Sciatic nerve (tissue), 2 donors: Measurements from ENCODE around the gene CNTN5. TPM values are rescaled to one million over a fixed set of nuclear protein-coding genes. Genes with fewer than 3 reads are reported as not detected.

Experiments used
- ATAC-seq: fragments of 200-7000 bp; cut with Tn5 transposase; one replicate; pipeline ENCODE4 v1.9.1; 2020; ENCODE audit warnings: mild to moderate bottlenecking, moderate library complexity
- DNase-seq: peaks from one replicate; pipeline ENCODE4 v3.0.0-alpha.2; 2020; ENCODE audit warnings: low spot score
- intact Hi-C: fragments of 100-400 bp; cut with DNase I; formaldehyde crosslinking; loops from one replicate; pipeline ENCODE4 v1.14.2; 2022
- total RNA-seq: library from RNA; stranded (reverse); fragmentation: NEBNext Ultra II Directional; extraction: Animal tissue kit (Norgen Biotek cat#: 25700); gene quantifications from one replicate; pipeline ENCODE4 v1.2.1, GENCODE V29; 2021
- donor health status: DM: no; HTN: no; CAD: no.
- donor health status: DM: no; HTN: no; CAD: no.

The CNTN5 gene
- total RNA-seq, 1 donor from 2014 or later: not detected

DNA sequence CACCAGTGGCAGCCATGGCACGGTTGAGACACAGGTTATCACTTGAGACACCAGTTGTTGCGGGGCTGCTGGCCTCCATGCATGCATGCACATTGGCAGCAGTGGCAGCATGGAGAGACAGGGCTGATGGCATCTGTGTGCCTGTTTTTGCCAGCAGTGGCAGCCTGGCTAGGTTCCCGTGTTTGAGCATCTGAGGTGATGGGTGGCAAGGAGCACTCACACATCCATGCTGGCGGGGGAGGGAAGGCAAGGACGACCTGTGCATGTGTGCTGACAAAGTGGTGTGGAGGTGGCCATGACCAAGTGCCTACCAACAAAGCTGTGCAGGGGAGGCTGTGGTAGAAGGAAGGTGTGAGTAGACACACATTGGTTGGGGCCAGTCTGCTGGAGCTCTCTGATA lies 133.5 kb downstream of the CNTN5 start:
- no peak for ATAC-seq
- no peak for DNase-seq
- intact Hi-C loops: no loop called here

DNA sequence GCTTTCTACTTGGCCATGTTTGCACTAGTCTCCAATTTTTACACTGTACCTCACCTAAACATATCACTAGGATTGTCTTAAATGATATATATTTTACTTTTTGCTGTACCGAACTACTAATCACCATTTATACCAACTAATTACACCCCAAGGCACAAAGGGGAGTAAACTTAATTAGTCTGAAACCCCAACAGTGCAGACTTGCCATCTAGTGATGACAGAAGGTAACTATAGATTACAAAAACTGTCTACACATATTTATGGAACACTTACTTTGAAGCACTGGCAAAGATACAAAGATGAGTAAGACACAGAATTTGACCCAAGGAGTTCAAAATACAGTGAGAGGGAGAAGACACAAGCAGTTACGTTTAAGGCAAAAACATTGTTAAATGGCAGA lies 139.7 kb downstream of the CNTN5 start:
- intact Hi-C loops: no loop called here
- ATAC-seq: no peak
- no peak for DNase-seq

DNA sequence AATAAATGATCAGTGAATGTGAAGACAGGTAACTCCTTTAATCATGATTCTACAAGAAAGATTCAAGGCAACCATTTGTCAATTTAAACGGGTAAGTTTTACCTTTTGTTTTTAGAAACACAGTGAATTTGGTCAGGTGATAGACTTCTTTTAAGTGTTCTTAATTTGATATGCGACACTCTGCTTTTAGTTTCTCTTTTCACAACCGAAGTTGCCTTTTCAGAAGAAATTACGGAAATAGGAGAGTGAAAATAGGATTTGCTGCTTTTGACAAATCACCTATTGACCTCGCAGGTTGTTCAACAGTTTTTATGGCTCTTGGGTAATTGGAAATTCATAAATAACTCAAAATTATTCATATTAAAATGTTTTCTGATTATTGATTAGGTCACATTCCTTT lies 142.1 kb downstream of the CNTN5 start:
- no peak for DNase-seq
- ATAC-seq: no peak
- intact Hi-C loops: no loop called here

DNA sequence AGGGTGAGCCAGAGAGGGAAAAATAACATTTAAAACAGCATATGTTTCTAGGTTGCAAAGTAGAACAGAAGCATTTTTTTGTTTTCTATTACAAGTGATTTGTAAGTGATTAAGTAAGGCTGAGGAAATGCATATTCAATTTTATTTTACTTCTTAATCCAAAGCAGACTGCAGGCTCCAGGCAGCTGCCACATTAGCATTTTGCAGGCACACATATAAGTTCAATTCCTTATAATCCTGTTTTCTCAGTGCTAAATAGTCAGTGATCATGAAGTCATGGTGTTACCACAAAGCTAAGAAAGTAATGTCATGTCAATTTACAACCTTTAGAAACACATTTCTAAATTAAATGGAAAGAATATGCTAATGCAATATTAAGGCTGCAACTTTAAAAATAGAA lies 149.8 kb downstream of the CNTN5 start:
- ATAC-seq (no peak), DNase-seq (no peak)
- intact Hi-C loops: no loop called here

- DNase-seq (no peak), ATAC-seq (no peak)
- intact Hi-C loops: no loop called here
These were observed 150.6 kb downstream of the CNTN5 start for GRCh38 chr11:99171330-99171729.

- intact Hi-C loops: no loop called here
- DNase-seq: no peak
- ATAC-seq: no peak
These were observed 155.7 kb downstream of the CNTN5 start for GRCh38 chr11:99176430-99176829.

DNA sequence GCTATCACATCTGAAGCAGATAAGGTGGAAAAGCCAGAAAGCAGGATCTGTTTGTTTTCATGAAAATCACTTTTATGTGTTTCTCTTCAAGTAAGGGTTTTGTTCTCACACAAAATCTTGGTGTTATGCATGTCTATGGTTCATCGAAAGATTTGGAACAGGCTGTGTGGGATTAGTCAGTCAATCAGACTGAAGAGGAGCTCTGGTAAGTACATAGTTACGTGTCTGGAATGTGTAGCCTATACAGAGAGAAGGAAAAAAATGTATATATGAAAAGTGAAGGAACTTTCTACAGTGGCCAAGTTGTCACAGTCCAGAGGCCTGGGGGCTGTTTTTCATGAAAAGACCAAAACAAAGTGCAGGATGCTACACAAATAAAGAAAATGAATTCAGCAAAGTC lies 156.7 kb downstream of the CNTN5 start:
- no peak for ATAC-seq
- intact Hi-C loops: no loop called here
- no peak for DNase-seq

DNA sequence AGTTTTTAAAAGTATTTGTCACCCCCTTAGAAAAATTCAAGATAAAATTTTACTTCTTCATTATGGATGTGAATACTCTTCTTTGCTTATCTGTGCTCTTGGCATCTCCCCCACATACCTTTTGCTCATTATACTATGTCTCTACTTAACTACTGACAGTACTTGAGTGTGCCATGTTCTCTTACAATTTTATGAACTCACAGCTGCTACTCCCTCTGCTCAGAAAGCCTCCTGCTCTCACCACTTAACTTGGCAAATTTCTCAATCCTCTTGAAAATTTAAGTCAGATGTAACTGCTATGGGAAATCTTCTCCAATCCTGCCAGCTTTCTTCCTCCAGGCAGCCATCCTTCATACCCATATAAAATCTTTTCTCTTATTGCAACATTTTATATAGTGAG lies 163.4 kb downstream of the CNTN5 start:
- intact Hi-C loops: no loop called here
- ATAC-seq: no peak

DNA sequence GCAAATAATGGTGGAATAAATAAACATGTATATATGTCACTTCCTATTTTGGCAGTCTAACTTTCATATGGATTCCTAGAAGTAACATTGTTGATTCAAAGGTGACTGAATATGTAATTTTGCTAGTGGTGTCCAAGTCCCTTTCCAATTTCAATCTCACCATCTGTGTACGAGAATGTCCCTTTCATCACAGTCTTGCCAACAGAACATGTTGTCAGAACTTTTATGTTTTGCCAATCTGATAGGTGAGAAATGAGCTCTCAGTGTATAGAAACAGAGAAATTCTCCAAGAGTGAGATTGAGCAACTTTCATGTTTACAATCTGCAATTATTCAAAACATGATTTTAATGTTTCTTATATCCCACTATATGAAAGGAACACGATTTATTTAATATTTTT lies 167.5 kb downstream of the CNTN5 start:
- DNase-seq: no peak
- ATAC-seq: no peak
- intact Hi-C loops: no loop called here

More for the DNA sequence above, 163.4 kb downstream of the CNTN5 start:
- DNase-seq: no peak

GRCh38 chr11:99192716-99193115 lies 172.0 kb downstream of the CNTN5 start:
- intact Hi-C loops: no loop called here
- ATAC-seq (no peak), DNase-seq (no peak)

- intact Hi-C loops: no loop called here
- no peak for ATAC-seq
These were observed 176.7 kb downstream of the CNTN5 start for GRCh38 chr11:99197477-99197876.

DNA sequence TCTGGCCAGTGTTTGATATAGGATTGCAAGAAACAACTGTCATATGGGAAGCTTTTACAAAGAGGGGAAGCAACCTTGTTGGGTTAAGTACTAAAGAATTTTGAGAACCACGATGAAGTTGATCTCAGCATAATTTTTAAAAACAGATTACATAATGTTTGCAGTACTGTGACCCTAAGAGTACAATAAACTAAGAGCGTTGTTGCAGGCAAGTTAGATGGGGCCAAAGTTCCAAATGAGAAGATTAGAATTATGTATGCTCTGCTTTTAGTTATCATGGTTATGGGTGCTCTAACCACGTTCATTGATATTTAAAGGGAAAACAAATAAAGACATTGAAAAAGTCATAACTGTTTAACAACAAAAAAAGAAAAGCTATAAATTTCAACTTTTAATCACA lies 177.5 kb downstream of the CNTN5 start:
- DNase-seq: no peak
- ATAC-seq: no peak
- intact Hi-C loops: no loop called here

More at GRCh38 chr11:99197477-99197876, 176.7 kb downstream of the CNTN5 start:
- no peak for DNase-seq

DNA sequence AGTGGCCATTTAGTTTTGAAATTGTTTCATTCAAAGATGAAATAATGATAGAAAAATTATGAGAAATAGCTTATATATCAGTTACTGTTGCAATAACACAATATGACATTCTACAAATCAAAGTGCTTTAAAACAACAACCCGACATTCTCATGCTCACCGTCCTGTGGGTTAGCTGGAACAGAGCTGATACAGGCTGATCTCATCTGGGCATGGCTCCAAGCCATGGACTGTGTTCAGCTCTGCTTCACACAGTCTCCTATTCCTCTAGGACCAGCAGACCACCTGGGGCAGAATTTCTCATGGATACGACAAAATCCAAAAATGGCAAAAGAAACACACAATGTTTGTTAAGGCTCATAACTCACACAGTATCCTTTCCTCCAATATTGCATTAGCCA lies 178.6 kb downstream of the CNTN5 start:
- no peak for ATAC-seq
- DNase-seq: no peak
- intact Hi-C loops: no loop called here

- DNase-seq: no peak
These were observed 180.0 kb downstream of the CNTN5 start for GRCh38 chr11:99200720-99201119.

GRCh38 chr11:99208813-99209212 lies 188.1 kb downstream of the CNTN5 start:
- ATAC-seq: no peak

More at GRCh38 chr11:99200720-99201119, 180.0 kb downstream of the CNTN5 start:
- intact Hi-C loops: no loop called here
- no peak for ATAC-seq

GRCh38 chr11:99229544-99229943 lies 208.8 kb downstream of the CNTN5 start:
- intact Hi-C loops: no loop called here
- ATAC-seq: no peak
- DNase-seq: no peak

More at GRCh38 chr11:99208813-99209212, 188.1 kb downstream of the CNTN5 start:
- DNase-seq: no peak
- intact Hi-C loops: no loop called here

DNA sequence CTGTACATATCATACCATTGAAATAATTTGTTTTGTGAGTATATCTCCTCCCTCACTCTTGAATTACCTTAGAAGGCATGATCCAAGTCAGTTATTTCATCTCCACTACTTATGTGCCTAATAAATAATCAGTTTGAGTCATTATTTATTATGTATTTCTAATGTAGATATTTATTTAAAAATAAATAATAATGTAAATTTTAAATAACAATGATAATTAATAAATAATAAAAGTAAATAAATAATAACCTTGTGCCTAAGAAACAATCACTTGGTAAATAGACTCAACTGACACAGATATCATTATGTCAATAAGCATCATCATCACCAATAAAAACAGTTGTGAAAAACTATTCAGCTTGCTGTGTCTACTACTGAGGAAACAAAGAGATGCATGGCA lies 213.8 kb downstream of the CNTN5 start:
- intact Hi-C loops: no loop called here
- no peak for DNase-seq
- ATAC-seq: no peak

DNA sequence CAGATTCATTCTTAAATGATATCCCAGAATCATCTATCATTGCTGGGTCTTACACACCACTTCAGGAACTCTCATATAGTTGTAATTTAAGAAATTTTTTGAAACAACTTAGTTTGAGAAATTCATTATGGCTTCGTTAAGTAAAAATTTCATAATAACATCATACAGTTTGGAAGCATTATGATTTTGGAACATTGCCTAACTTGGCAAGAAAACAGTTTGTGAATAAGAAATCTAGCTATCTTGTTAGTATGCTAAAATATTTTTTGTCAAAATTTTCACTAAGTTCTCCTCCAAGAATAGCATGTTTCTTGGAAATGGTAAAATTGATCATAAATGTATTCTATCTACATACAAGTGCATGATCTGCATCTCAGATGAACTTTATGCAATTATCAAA lies 217.7 kb downstream of the CNTN5 start:
- ATAC-seq: no peak
- intact Hi-C loops: no loop called here

DNA sequence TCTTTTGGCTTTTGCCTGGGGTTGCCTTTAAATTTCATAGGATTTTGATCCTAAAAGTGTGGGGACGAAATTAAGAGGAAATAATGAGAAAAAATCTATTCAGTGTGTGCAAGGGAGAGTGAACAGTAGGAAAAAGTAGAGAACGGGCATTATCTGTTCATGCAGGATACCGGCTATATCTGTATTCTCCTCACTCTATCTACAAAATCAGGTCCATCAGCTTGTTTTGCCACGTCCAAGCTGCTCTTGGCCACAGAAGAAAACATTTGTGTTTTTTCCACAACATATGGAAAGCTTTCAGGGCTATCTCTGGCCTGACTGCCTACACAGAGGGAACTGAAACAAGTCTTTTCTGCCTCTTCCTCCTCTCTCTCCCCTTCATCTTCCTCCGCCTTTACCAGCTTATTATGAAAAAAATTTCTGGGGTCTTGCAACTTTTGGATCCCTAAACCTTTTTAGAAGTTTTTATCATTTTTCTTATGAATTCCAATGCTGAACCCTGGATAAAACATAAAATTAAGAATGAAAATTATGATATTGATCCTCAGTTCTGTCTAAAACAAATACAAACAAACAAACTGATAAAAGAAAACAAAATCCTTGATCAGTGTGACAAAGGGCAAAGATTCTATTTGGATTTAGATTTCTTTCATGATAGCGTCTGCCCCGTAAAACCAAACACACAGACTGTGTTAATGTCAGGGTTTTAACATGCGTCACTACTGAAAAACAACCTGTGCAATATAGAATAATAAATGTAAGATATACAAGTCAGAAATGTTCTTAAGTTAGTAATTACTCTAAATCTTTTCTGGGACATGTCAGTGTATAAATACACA lies 219.7 kb downstream of the CNTN5 start:
- DNase-seq (no peak), ATAC-seq (no peak)
- intact Hi-C loops: no loop called here

More for the DNA sequence above, 217.7 kb downstream of the CNTN5 start:
- no peak for DNase-seq

- DNase-seq (no peak), ATAC-seq (no peak)
- intact Hi-C loops: no loop called here
These were observed 220.3 kb downstream of the CNTN5 start for GRCh38 chr11:99241066-99241465.

DNA sequence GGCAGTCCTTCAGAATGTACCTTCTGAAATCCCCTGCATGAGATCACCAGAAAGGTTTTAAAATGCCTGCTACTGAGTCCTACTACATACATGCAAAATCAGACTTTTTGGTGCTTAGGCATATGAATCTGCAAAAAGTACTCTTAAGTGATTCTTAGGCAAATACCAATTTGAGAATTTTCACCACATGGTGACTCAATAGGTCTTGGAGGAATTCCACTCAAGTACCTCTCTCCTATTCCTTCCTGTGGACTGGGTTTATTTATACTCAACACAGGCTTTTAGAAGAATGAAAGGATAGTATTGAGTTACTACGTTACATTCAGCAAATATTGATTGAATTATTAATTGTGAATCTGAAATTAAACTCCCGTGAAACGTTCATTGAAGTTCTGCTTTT lies 223.9 kb downstream of the CNTN5 start:
- no peak for ATAC-seq
- intact Hi-C loops: no loop called here

More for the DNA sequence above, 223.9 kb downstream of the CNTN5 start:
- no peak for DNase-seq
